HG03439 (cell line): ENCODE measurements around the gene PNKP.
"Not testable (repeated sequence)": the region's sequence is repeated elsewhere in the genome, so short reads cannot be mapped to it uniquely, and the experiment has no call there.

Experiments
- ATAC-seq: cut with Tn5 transposase; IDR thresholded peaks from one replicate; pipeline ENCODE4 v1.9.1; 2021; ENCODE audit warnings: mild to moderate bottlenecking, moderate library complexity; ENCODE audit not compliant: unreplicated experiment

Gene PNKP

GRCh38 chr19:49824662-49825061 lies 42.7 kb downstream of the PNKP start:
- no peak for ATAC-seq

GRCh38 chr19:49823472-49823871 lies 43.9 kb downstream of the PNKP start:
- no peak for ATAC-seq

- no peak for ATAC-seq
Measured at GRCh38 chr19:49820125-49820524, 47.3 kb downstream of the PNKP start.

- ATAC-seq, result not testable (repeated sequence)
Measured at GRCh38 chr19:49819452-49820115, 47.8 kb downstream of the PNKP start.

GRCh38 chr19:49818649-49819370 lies 48.6 kb downstream of the PNKP start:
- no peak for ATAC-seq

DNA sequence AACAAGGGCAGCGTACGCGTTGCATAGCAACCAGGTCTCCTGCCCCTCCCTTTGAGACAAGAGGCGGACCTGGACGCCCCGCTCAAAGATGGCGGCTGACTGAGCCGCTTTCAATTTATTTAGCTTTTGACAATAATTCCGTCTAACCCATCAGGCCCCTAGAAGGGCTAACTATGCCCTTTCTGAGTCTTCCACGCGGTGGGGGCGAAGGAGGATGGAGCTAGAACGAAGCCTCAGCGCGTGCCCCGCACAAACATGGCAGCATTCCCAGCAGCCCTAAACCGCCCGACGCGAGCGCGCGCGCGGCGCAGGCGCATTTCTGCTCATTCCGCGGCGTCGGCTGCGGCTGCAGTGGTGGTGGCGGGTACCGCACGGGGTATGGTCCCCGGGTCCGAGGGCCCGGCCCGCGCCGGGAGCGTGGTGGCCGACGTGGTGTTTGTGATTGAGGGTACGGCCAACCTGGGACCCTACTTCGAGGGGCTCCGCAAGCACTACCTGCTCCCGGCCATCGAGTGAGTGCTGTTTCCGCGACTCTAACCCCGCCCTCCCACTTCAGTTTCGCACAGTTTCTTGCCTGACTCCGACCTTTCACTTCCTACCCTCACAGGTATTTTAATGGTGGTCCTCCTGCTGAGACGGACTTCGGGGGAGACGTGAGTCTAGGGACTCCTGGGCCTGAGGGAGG lies 49.3 kb downstream of the PNKP start, which contains the start of gene MED25:
TSS of gene MED25 (plus strand) at position 326 of the 685 bp plus-strand sequence. CDS start at position 379, 53 bp downstream.
- ATAC-seq, result peak; percentile 66

DNA sequence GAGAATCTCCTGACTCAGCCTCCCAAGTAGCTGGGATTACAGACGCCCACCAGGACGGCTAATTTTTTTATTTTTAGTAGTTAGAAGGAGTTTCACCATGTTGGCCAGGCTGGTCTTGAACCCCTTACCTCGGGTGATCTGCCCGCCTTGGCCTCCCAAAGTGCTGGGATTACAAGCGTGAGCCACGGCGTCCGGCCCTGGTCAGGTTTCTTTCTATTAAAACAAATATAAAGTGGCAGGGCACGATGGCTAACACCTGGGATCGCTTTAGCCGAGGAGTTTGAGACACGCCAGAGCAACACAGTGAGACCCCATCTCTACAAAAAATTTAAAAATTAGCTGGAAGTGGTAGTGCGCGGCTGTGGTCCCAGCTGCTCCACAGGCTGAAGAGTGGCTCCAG lies 50.8 kb downstream of the PNKP start:
- no peak for ATAC-seq

- no peak for ATAC-seq
Measured at GRCh38 chr19:49814010-49814409, 53.4 kb downstream of the PNKP start.

- ATAC-seq, result peak; percentile 48
Measured at GRCh38 chr19:49812997-49813861, 54.1 kb downstream of the PNKP start, which contains the start of gene FUZ. FUZ (minus strand) TSS chr19:49813292; CDS start chr19:49813106, 186 bp downstream.

DNA sequence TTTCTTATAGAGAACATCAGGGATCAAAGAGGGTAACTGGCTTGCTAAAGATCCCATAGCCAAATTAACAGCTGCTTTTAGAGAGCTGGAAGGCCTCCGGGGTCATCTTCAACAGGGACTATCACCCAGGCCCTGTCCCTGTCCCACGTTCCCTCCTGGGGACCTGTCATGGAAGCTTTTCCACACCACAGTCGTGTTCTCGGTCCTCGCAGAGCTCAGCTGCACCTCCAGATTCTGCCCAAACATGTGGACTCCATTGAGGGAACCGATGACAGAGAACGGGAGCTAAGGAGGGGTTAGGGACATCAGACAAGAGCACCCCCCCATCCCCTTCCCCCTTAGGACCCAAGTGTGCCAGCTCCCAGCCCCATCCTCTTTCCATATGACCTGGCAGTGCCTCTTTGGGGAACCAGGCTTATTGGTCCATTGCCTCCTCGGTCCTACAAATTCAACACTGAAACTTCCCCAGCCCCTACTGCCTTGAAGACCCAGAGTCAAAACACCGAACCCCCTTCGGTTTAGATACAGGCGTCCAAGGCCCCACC lies 54.9 kb downstream of the PNKP start:
- no peak for ATAC-seq

GRCh38 chr19:49811328-49811727 lies 56.0 kb downstream of the PNKP start:
- no peak for ATAC-seq
